Stimulated activated CD4-positive, alpha-beta T cell treated with anti-CD3 and anti-CD28 coated beads, Interleukin-15, amount 100 ng/mL, for 48 hours (primary cell): ENCODE results near the gene ITGAE.
"Not testable (repeated sequence)": the region's sequence is repeated elsewhere in the genome, so short reads cannot be mapped to it uniquely, and the experiment has no call there.

Source experiments
- DNase-seq, 2 donors: peaks; one replicate each; pipeline ENCODE4 v3.0.0-alpha.2; 2020; ENCODE audit warnings: low read depth in 2 of 2

Gene ITGAE

GRCh38 chr17:3730881-3731429 is 70.0 kb downstream of the ITGAE start:
- no peak for DNase-seq

DNA sequence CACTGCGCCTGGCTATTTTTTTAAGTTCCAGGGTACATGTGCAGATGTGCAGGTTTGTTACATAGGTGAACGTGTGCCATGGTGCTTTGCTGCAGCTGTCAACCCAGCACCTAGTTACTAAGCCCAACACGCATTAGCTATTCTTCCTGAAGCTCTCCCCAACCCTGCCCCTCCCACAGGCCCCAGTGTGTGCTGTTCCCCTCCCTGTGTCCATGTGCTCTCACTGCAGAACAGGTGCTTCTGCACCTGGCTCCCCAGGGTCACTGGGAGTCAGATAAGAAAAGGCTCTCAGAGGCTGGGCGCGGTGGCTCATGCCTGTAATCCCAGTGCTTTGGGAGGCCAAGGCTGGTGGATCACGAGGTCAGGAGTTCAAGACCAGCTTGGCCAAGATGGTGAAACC is 71.1 kb downstream of the ITGAE start:
- DNase-seq: no peak

DNA sequence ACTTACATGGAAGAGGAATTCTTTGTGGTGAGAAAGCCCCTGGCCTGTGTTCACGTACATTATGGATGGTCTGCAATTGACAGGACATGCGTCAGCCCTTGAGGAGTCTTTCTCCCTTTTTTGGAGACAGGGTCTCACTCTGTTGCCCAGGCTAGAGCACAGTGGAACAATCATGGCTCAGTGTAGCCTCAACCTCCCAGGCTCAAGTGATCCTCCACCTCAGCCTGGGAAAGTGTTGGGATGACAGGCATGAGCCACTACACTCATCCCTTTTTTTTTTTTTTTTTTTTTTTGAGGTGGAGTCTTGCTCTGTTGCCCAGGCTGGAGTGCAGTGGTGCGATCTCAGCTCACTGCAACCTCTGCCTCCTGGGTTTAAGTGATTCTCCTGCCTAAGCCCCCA is 72.9 kb downstream of the ITGAE start:
- not testable (repeated sequence) for DNase-seq

DNA sequence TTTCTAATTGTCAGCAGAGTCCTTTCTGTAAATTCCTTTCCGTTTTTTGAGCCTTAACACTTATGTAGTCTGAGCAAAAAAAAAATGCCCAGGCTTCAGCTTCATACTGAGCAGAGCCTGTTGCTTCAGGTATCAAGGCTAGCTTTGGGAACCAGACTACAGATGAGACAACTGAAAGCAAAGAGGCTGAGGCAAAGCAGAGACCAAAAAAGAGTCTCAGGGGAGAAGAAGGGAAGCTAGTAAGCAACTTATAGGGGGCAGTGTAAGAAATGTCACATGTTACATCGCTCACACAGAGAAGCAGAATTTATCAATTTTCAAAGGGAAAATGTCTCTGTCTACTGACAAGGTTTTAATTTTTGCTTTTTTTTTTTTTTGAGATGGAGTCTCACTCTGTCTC is 73.9 kb downstream of the ITGAE start:
- DNase-seq: no peak

DNA sequence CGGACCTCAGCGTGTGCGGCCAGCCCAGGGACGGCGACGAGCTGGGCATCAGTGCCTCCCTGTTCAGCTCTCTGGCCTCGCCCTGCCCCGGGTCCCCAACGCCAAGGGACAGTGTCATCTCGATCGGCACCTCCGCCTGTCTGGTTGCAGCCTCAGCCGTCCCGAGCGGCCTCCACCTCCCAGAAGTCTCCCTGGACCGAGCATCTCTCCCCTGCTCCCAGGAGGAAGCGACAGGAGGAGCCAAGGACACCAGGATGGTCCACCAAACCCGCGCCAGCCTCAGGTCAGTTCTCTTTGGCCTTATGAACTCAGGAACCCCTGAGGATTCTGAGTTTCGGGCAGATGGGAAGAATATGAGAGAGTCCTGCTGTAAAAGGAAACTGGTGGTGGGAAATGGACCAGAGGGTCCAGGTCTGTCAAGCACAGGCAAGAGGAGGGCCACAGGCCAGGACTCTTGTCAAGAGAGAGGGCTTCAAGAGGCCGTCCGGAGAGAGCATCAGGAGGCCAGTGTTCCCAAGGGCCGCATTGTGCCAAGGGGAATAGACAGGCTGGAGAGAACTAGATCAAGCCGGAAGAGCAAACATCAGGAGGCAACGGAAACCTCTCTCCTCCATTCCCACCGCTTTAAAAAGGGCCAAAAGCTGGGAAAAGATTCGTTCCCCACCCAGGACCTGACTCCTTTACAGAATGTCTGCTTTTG is 76.5 kb downstream of the ITGAE start:
- DNase-seq: no peak

- peak; percentile 88 to 92 for DNase-seq
Observed at GRCh38 chr17:3723556-3724377, 77.2 kb downstream of the ITGAE start, which contains the start of gene HASPIN. Gene HASPIN, plus strand, starts transcription at chr17:3723903. Its CDS starts 33 bp downstream, at chr17:3723936.

GRCh38 chr17:3723188-3723555 is 77.8 kb downstream of the ITGAE start:
- no peak for DNase-seq

DNA sequence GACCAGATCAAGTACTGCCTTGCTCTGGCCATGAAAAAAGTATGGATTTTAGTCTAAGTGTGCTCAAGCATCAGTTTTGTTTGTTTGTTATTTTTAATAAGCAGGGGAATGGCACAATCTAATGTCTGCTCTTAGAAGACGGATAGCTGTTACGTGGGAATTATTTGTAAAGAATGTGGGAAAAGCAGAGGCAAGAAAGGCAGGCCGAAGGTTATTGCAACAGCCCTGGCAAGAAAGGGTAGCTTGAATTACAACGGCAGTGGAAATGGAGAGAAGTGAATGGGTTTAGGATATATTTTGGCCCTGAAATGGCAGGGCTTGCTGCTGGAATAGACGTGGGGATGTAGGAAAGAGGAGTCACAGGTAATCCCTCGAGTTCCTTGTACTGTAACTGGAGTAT is 78.3 kb downstream of the ITGAE start:
- no peak for DNase-seq

DNA sequence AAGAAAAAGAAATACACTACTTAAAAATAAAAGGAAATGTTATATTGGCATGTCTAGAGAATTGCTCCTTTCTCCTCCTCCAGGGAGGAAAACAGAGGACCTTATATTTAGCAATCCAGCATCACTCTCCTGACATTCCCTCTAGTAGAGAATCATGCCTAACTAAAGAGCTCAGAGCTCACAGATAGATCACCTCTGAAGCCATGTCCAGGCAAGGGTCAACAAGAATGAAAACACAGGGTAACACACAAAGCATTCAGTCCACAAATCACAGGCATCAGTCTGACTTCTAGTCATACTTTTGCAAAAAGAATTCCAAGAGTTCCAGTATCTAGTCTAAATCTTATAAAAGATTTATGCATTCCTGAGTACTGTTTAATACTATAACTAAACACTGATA is 81.7 kb downstream of the ITGAE start:
- DNase-seq: no peak

DNA sequence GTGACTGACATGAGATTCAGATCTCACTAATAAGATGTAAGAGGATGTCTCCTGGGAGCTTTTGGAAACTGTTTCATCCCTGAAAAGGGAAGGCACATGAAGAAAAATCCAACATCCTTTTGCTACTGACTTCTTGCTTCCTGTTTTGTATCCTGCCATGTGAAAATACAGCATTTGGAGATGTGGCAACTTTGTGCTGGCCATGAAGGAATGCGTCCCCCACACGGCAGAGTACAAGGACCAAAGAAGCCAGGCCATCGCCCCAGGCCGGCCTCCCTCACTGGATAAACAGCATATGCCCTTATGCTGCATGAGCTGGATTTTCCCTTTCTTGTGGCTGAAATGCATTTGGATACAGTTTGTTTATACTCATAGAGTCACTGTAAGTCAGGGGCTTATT is 82.8 kb downstream of the ITGAE start:
- no peak for DNase-seq

DNA sequence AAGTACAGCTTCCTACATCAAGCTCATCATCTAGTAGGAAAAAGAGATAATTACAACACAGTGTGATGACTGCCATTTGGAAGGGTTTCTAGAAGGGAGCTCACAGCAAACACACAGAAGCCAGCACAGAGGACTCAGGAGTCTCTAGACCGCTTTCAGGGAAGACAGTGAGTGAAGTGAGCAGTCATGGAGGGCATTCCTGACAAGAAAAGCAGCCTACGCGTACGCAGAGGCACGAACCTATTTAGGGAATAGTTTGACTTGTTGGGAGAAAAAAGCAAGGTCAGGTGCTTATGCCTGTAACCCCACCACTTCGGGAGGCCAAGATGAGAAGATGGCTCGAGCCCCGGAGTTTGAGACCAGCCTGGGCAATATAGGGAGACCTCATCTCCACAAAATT is 85.7 kb downstream of the ITGAE start:
- no peak for DNase-seq

- peak in 1 of 2 donors; percentile 27 for DNase-seq
Observed at GRCh38 chr17:3712811-3713463, 88.1 kb downstream of the ITGAE start.

DNA sequence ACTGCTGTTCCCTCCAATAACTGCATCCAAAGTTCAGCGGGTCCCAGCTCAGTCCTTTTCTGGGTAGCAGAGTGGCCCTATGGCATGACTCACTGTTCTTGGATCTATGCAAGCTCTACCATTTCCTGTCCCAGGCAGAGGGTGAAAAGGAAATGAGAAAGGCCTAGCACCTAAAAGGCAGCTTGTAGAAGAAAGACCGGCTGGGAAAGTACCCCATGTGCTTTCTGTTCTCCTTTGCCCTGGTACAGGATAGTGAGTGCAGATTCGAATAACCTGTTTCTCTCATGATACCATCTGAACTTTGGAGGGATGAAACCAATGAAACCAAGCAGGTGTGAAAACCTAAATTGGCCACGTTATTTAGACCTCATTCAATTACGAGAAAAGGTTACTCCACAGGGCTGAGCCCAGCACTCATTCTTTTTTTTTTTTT is 90.0 kb downstream of the ITGAE start:
- DNase-seq: peak; percentile 61 to 73

DNA sequence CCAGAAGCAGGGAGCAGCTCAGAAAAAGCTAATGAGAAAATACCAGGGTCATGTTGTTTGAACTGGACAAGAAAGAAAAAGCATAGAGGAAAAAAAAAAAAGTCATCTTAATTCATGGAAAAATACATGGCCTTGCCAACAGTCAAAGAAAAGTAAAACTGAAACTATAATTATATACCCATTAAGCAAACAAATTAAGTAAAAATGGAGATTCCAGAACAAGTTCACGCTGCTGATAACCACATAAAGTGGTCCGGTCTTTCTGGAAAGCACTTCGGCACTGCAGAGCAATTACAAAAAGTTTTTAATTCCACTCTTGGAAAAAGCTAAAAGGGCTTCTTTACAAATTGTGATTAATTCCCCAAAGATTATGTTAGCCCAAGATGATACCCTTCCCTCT is 92.6 kb downstream of the ITGAE start:
- DNase-seq: no peak

- DNase-seq: not testable (repeated sequence)
Observed at GRCh38 chr17:3705718-3705984, 95.3 kb downstream of the ITGAE start.

DNA sequence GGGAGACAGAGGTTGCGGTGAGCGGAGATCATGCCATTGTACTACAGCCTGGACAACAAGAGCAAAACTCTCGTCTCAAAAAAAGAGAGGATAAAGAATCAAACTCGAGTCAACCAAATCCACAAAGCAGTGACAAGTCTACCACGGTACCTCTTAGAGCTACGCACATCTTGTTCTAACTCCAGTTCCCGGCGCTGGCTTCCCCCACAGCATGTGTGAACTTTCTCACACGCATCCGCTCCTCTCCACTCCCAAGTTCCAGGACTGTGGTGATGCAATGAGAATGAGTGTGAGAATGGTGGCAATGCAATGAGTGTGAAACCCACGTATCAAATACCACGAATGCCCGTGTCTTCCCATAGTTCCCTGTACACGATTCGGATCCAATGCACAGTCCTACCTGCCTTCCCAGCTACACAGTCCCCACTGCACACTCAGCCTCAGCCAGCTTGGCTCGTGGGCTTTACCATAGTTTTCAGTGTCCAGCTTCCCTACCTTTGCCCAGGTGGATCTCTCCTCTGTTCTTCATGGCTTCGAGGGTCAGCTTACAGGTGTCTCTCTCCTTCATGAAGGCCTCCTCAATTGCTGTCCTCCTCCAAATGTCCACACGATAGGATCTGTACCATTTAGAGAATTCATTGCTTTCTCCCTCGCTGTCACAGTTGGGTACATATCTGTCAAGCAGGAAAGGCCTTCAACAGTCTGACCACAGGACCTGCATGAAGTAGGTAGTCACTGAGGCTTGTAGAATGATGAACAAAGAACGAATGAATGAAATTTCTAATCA is 95.9 kb downstream of the ITGAE start:
- no peak for DNase-seq

DNA sequence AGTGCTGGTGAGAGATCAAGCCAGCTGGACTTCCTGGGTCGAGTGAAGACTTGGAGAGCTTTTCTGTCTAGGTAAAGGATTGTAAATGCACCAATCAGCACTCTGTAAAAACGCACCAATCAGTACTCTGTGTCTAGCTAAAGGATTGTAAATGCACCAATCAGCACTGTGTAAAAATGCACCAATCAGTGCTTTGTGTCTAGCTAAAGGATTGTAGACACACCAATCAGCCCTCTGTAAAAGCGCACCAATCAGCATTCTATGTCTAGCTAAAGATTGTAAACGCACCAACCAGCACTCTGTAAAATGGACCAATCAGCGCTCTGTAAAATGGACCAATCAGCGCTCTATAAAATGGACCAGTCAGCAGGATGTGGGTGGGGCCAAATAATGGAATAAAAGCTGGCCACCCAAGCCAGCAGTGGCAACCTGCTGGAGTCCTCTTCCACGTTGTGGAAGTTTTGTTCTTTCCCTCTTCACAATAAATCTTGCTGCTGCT is 98.9 kb downstream of the ITGAE start:
- not testable (repeated sequence) for DNase-seq

GRCh38 chr17:3699951-3700350 is 101.0 kb downstream of the ITGAE start:
- DNase-seq: no peak

DNA sequence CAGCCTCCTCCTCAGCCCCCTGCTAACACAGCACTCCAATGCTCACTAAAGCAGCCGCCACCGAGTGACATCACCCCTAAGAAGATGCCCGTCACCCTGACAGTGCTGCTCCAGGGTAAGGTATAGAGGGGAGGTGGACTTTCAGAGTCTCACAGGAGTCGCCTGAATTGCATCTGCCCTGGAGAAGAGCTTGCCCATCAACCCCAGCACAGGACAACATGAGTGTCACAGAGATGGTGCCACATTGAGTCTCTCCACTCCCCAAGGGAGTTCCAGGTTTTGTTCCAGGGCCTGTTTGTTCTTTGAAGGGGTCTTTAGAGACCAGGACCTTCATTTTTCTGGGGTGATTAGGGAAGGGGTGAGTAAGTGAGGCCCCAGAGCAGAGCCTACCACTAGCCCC is 102.8 kb downstream of the ITGAE start:
- DNase-seq: no peak

GRCh38 chr17:3697103-3697476 is 103.9 kb downstream of the ITGAE start:
- no peak for DNase-seq

DNA sequence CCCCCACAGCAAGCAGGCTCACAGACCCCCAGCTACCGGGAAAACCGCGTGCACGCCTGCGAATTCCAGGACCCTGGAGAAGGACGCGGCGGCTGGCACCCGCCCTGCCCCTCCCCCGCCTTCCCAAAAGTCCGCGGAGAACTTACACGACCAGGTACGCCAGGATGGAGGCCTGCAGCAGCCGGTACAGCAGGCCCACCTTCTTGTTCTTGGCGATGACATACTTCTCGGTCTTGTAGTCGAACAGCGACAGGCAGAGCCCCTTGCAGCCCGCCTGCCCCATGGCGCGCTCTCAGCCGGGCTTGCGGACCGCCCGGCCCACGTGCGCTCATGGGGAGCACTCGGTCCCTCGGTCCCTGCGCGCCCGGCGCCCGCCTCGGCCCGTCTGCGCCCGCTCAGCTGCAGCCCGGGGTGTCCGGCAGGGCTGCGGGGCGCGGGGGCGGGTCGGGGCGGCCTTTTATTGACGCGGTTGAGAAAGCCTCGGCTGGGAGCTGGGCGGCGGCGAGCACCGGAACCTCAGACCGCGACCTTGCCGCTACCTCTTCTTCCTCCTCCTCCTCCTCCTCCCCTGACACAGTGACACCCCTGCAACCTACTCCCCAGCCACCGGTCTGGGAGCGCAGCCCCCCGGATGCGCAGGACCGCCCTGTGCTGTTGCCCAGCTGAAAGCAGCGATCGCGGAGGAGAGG is 105.1 kb downstream of the ITGAE start, which contains the start of gene P2RX5:
TSS of gene P2RX5 (minus strand) at position 433 of the 689 bp plus-strand sequence. CDS start at position 283, 150 bp downstream.
- peak in 1 of 2 donors; percentile 32 for DNase-seq
